CD4-positive, alpha-beta T cell treated with Interferon alpha-2 for 1 hour (primary cell): ENCODE measurements around the gene PITX2.

Source experiments
- DNase-seq, 2 donors: peaks; one replicate each; pipeline ENCODE4 v3.0.0-alpha.2; 2020 to 2022

The PITX2 gene

DNA sequence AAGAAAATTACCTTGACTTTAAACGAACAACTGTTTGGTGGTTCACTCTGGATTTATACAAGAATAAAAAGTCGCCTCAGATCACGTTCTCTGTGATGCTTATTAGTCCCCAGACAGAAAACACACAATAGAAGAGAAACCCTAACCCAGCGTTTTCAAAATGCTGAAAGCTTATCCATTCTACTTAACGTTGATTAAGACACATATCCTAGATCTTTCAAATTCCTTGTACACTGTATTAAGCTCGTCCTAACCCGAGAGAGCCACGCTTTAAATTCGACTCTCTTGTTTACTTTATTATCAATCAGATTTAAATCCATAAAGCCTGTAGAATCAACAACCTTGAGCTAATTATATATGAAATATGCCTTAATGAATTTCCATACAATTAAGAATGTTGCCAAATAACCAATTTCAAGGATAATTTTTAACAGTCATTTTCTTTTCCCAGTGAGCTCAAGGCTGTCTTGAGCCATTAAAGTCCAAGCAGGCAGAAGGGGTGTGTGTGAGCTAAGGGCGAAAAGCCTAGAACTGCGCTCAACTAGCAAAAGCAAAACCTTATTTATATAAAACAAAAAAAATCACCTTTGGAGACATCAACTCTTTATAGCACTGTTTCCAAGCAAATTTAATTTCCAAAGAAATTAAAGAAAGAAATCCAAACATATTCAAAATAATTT is 981 bp upstream of the PITX2 start:
- no peak for DNase-seq

- DNase-seq: no peak
Measured at GRCh38 chr4:110621839-110622751, 782 bp downstream of the PITX2 start.

- no peak for DNase-seq
Measured at GRCh38 chr4:110621328-110621812, 1.5 kb downstream of the PITX2 start.

GRCh38 chr4:110620691-110621327 is 2.1 kb downstream of the PITX2 start:
- no peak for DNase-seq

DNA sequence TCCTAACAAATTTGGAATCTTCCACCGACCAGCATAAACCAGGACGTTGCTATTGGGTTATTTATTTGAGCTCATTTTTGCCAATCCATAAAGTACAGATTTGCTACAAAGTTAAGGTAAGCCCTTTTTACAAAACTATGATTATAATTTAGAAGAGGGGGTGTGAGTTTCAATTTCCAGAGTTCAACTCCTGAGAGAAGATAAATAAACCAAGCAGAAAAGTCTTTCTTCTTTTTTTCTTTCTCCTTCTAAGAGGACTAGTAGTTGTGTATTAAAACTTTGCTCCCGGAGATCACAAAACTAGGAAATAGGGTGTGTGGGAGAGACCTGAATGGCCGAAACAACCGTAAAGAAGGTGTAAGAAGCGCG is 2.6 kb downstream of the PITX2 start:
- DNase-seq: no peak

DNA sequence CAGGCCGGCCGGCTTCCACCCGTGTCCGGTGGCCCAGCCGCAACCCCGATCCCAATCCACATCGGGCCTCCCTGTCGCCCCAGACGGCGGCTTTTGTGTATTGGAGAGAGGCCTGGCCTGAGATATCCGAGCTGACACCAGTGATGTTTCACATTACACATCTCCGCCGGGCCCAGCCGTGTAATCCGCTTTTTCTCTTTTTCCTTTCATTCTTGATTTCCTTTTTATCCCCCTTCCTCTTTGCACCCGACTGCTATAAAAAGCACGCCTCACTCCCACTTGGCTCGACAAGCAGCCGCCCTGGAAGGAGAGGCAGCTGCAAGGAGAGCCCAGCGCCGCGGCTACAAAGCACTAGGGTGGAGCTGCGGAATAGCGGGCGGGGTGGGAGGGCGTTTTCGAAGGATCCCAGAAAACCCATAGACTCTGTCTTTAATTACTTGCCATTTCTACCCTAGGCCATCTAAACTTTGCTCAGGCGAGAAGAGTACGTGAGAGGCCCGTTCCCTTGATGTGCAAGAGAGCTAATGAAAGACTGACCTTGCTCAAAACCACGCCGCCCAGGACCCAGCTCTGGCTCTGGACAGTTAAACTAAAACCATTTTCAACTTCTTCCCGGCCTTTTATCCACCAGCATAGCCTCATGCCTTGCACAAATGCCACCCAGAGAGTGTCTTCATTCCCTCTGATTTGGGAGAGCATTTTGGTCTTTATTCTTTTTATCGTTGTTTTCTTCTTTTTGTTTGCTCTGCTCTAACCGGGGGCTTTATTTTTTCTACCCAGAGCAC is 3.2 kb downstream of the PITX2 start:
- DNase-seq: no peak

DNA sequence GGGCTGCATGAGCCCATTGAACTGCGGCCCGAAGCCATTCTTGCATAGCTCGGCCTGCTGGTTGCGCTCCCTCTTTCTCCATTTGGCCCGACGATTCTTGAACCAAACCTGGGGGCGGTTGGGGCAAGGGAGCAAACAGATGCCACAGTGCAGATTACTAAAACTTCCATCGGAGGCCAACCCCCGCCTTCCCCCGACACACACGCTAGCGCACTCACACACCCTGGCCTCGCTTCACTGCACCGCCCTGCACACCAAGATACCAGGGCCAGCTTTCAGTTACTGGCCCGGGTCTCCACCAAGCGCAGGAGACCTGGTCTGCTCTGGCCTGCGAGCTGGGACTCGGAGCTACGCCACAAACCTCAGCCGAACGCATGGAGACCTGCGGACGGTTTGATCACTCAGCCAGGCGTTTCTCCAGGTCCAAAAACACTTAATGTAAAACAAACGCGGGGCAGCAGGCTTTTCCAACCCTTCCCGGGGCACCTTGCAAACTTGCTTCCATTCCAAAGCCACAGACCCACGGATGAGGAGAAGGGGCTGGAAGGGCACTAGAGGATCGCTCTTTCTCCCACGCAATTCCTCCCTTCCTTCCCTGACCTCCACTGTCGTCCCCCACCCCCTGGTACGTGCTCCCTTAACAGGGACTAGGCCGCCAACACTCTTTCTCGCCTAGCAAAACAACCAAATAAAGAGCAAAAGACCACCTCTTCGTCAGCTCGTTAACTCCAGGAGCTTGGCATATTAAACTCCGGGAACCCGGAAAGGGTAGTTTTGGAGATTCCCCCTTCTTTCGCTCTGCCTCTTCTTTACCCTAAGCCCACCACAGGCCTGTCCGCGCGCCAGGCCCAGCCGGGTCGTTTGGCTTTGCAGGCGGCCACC is 4.1 kb downstream of the PITX2 start:
- DNase-seq: no peak

DNA sequence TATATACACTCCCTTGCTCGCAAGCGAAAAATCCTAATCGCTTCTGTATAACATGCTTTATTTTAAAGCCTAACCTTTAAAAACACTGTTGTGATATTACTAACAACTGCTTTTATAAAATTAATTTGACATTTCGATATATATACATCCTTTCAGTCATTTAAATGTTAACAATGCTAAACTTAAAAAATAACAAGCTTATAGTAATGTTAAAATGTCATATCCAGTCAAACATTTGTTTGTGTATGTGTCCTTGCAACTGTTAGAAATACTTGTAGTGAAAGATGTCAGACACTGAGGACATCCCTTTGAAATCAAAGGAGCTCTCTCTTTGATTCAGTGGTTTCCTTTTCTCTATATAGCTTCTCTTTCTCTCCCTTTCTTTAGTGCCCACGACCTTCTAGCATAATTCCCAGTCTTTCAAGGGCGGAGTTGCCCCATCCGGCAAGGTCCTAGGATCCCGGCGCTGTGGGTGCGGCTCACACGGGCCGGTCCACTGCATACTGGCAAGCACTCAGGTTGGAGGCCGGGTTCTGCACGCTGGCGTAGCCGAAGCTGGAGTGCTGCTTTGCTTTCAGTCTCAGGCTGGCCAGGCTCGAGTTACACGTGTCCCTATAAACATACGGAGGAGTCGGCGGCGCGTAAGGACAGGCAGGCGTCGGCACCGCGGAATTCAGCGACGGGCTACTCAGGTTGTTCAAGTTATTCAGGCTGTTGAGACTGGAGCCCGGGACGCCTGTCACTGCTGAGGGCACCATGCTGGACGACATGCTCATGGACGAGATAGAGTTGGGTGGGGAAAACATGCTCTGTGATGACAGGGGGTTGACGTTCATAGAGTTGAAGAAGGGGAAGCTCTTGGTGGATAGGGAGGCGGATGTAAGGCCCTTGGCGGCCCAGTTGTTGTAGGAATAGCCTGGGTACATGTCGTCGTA is 5.0 kb downstream of the PITX2 start:
- DNase-seq: no peak

- no peak for DNase-seq
Measured at GRCh38 chr4:110617075-110617640, 5.7 kb downstream of the PITX2 start.

DNA sequence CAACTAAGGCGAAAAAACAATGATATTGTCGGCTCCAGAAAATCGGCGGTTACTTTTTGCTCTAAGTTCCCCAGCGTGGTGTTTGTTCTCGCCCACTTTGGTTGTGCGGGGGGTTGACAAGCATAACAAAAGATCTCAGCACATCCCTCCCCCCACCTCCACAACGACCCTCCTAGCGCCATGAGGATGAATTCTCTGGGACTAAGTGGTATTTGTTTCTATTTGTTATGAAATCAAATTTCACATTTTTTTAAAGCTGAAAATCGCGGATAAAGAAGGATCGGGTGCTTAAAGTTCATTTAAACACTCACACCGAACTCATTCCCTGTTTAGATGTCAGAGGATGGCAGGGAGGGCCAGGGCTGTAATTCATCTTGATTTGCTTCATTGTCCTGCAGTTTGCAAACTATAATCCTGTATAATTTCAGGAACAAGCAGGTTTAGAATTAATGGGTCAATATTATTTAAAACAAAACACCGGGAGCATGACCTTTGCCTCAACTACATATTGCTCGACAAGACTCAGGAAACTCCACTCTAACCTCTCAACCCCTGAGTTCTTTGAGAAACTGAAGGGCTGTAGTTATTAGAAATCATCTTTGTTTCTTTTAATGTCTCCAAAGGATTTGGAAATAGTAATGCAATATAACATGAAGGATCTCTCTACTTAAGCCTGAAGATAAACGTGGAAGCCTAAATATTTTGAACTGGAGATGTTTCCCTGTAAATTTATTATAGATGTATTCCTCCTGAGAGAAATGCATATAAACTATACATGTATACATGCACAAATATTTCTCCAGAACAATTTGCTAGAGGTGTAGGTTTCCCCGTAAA is 6.4 kb downstream of the PITX2 start:
- DNase-seq: no peak

GRCh38 chr4:110615353-110616237 is 7.3 kb downstream of the PITX2 start:
- DNase-seq: no peak

DNA sequence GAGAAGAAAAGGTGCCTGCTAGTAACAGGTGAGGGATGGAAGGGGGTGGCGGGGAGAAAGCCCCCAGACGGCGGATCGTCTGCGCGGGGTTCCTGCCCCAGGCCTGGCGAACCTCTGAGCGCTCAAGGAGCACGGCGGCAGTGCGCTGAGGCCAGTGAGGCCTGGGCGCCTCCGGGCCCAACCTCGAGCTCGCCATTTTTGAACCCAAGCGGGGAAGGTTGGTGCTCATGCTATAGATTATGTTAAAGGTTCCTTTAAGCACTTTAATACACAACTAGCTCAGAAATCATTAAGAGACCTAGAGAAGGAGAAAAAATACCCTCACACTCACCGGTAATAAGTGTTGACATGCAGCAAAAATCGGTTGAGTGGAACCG is 7.9 kb downstream of the PITX2 start:
- no peak for DNase-seq

DNA sequence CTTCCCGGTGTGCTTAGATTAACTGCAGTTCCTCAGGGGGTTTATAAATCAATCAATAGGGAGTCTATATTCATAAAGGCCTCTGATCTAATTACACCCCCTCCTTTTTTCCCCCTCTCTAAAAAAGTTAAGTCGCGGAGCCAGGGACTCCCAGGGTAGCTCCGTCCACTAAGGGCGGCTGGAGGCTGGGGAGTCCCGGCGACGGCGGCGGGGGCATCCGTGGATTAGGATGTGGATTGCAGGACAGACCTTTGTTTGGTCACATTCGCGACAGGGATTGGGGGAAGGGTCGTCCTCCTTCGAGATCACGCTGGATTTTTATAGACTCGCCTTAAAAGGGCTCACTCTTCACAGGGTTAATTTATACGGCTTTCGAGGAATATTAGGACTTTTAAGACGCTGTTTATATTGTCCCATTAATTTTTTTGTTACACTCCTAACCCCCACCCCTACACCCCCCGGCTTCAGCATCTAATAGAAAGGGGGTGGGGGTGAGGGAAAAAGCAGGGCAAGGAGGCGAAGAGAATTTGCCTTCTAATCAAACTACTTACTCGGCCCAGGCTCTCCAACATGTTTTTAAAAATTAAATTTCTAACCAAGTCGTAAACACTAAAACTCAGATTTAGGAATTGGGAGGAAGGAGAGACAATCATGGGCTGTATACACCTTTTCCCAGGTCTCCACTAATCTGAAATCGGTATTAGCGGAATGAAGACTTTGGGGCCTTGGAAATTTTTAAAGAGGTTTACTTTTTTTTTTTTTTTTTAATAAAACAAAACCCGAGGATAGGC is 8.5 kb downstream of the PITX2 start:
- DNase-seq: no peak

DNA sequence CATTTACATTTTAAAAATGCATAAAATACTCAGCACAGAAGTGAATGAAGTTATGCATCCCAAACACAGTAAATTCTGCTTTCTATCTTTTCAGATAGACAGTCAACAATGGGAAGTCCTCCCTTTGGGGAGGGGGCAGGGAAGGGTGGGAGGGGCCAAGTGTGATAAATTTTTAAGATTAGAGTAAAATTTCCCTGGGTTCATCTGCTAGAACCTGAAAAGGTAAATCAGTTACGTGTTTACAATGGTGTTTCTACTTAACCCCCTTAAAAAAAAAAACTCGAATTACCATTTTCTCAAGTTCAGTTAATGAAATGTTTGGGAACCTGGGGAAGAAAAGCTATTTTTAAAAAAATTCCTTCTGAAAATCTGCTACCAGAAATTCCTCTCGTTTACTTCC is 9.1 kb downstream of the PITX2 start:
- DNase-seq: no peak

- DNase-seq: no peak
Measured at GRCh38 chr4:110612631-110613269, 10.1 kb downstream of the PITX2 start.

DNA sequence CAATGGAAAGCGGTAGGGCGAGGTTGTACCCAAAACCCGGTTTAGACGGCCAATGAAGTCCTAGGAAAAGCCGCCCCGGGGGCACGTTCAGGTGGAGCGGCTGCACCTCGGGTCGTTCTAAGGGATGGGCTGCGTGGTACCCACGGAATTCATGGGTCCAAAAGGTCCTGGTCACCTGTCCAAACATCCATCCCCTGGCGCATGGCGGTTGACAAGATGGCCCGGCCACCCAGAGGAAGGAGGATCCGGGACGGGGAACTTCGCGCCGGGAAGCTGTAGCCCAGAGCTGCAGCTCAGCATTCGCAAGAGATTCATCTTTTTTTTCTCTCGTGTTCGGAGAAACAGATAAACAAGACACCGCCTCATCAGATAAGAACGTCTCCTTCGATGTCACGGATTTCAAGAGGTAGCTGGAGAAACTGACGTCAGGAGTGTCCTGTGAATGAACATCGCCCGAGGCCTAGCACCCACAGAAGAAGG is 10.9 kb downstream of the PITX2 start:
- no peak for DNase-seq
